ENCODE results near the gene MEIOC.
"Not testable (repeated sequence)": the region's sequence is repeated elsewhere in the genome, so short reads cannot be mapped to it uniquely, and the experiment has no call there.

The MEIOC gene

GRCh38 chr17:44655983-44656710 lies at the start of gene MEIOC:
TSS of gene MEIOC (plus strand) at chr17:44656468. CDS start at chr17:44656614, 146 bp downstream.
- peak; percentile 81 to 93 for DNase-seq (ENCODE audit: low spot score in 2 of 2)
- Histone ChIP-seq H3K4me1 (peaks cover 3% of the 10 kb centered on the region; the same call in 1 of the 2 replicates), H3K36me3 (replicated peaks) (no peaks in the 10 kb centered on the region), H3K4me3 (peak within 1 kb of the TSS; percentile 51), H3K9me3 (no peaks in the 10 kb centered on the region), H3K27me3 (ENCODE audit: low read depth) (0 out of 2 replicates have a peak, but pooled peaks cover 1% of the 10 kb centered on the region)
- in situ Hi-C loops (cut with MboI; ENCODE audit: low sequenced_read_pairs): no loop called here

- no peaks in the 10 kb centered on the region for H3K9me3 ChIP-seq
- no peaks in the 10 kb centered on the region for H3K4me1 ChIP-seq
- no peaks in the 10 kb centered on the region for H3K36me3 ChIP-seq (replicated peaks)
- H3K27me3 ChIP-seq (ENCODE audit: low read depth): no peaks in the 10 kb centered on the region
- no peak overlapping the region for H3K4me3 ChIP-seq
- in situ Hi-C loops (cut with MboI; ENCODE audit: low sequenced_read_pairs): no loop called here
- DNase-seq (ENCODE audit: low spot score in 2 of 2): no peak
Observed at GRCh38 chr17:44606658-44607057, 49.6 kb upstream of the MEIOC start.

- Histone ChIP-seq H3K4me3 (no peak overlapping the region), H3K36me3 (replicated peaks) (no peaks in the 10 kb centered on the region), H3K4me1 (no peaks in the 10 kb centered on the region), H3K9me3 (no peaks in the 10 kb centered on the region), H3K27me3 (ENCODE audit: low read depth) (no peaks in the 10 kb centered on the region)
- in situ Hi-C loops (cut with MboI; ENCODE audit: low sequenced_read_pairs): no loop called here
- no peak for DNase-seq (ENCODE audit: low spot score in 2 of 2)
Observed at GRCh38 chr17:44607836-44608690, 48.2 kb upstream of the MEIOC start.

- Histone ChIP-seq H3K4me1 (no peaks in the 10 kb centered on the region), H3K36me3 (replicated peaks) (no peaks in the 10 kb centered on the region), H3K4me3 (no peak overlapping the region), H3K27me3 (ENCODE audit: low read depth) (no peaks in the 10 kb centered on the region), H3K9me3 (no peaks in the 10 kb centered on the region)
- DNase-seq (ENCODE audit: low spot score in 2 of 2): no peak
- in situ Hi-C loops (cut with MboI; ENCODE audit: low sequenced_read_pairs): no loop called here
Observed at GRCh38 chr17:44608727-44609435, 47.4 kb upstream of the MEIOC start.

- Histone ChIP-seq H3K4me3 (no peak overlapping the region), H3K27me3 (ENCODE audit: low read depth) (peaks cover 2% of the 10 kb centered on the region; the same call in 1 of the 2 replicates), H3K4me1 (no peaks in the 10 kb centered on the region), H3K36me3 (replicated peaks) (no peaks in the 10 kb centered on the region), H3K9me3 (no peaks in the 10 kb centered on the region)
- in situ Hi-C loops (cut with MboI; ENCODE audit: low sequenced_read_pairs): no loop called here
- no peak for DNase-seq (ENCODE audit: low spot score in 2 of 2)
Observed at GRCh38 chr17:44610331-44610730, 45.9 kb upstream of the MEIOC start.

GRCh38 chr17:44610871-44611270 lies 45.4 kb upstream of the MEIOC start:
- H3K4me1 ChIP-seq: no peaks in the 10 kb centered on the region
- H3K27me3 ChIP-seq (ENCODE audit: low read depth): peaks cover 2% of the 10 kb centered on the region; the same call in 1 of the 2 replicates
- H3K9me3 ChIP-seq: no peaks in the 10 kb centered on the region
- in situ Hi-C loops (cut with MboI; ENCODE audit: low sequenced_read_pairs): no loop called here
- H3K36me3 ChIP-seq (replicated peaks): no peaks in the 10 kb centered on the region
- no peak overlapping the region for H3K4me3 ChIP-seq
- no peak for DNase-seq (ENCODE audit: low spot score in 2 of 2)

GRCh38 chr17:44614862-44615261 lies 41.4 kb upstream of the MEIOC start:
- Histone ChIP-seq H3K4me3 (no peak overlapping the region), H3K36me3 (replicated peaks) (no peaks in the 10 kb centered on the region), H3K9me3 (no peaks in the 10 kb centered on the region), H3K4me1 (no peaks in the 10 kb centered on the region), H3K27me3 (ENCODE audit: low read depth) (peaks cover 2% of the 10 kb centered on the region; the same call in 1 of the 2 replicates)
- no peak for DNase-seq (ENCODE audit: low spot score in 2 of 2)
- in situ Hi-C loops (cut with MboI; ENCODE audit: low sequenced_read_pairs): no loop called here

GRCh38 chr17:44618652-44619051 lies 37.6 kb upstream of the MEIOC start:
- H3K36me3 ChIP-seq (replicated peaks); H3K27me3 ChIP-seq (ENCODE audit: low read depth); H3K4me1 ChIP-seq; in situ Hi-C loops (cut with MboI; ENCODE audit: low sequenced_read_pairs); H3K4me3 ChIP-seq; H3K9me3 ChIP-seq; DNase-seq (ENCODE audit: low spot score in 2 of 2): not testable (repeated sequence)

GRCh38 chr17:44623070-44623725 lies 33.1 kb upstream of the MEIOC start:
- no peaks in the 10 kb centered on the region for H3K27me3 ChIP-seq (ENCODE audit: low read depth)
- H3K36me3 ChIP-seq (replicated peaks): no peaks in the 10 kb centered on the region
- H3K9me3 ChIP-seq: no peaks in the 10 kb centered on the region
- H3K4me3 ChIP-seq: no peak overlapping the region
- no peak for DNase-seq (ENCODE audit: low spot score in 2 of 2)
- in situ Hi-C loops (cut with MboI; ENCODE audit: low sequenced_read_pairs): no loop called here
- H3K4me1 ChIP-seq: peaks cover 2% of the 10 kb centered on the region; the same call in 1 of the 2 replicates

GRCh38 chr17:44627513-44628242 lies 28.6 kb upstream of the MEIOC start:
- in situ Hi-C loops (cut with MboI; ENCODE audit: low sequenced_read_pairs): no loop called here
- DNase-seq (ENCODE audit: low spot score in 2 of 2): no peak
- Histone ChIP-seq H3K36me3 (replicated peaks) (no peaks in the 10 kb centered on the region), H3K9me3 (no peaks in the 10 kb centered on the region), H3K27me3 (ENCODE audit: low read depth) (no peaks in the 10 kb centered on the region), H3K4me1 (peaks cover 2% of the 10 kb centered on the region; the same call in 1 of the 2 replicates), H3K4me3 (no peak overlapping the region)

GRCh38 chr17:44628243-44629188 lies 27.8 kb upstream of the MEIOC start:
- Histone ChIP-seq H3K4me3 (no peak overlapping the region), H3K4me1 (peaks cover 2% of the 10 kb centered on the region; the same call in 1 of the 2 replicates), H3K36me3 (replicated peaks) (no peaks in the 10 kb centered on the region), H3K27me3 (ENCODE audit: low read depth) (no peaks in the 10 kb centered on the region), H3K9me3 (no peaks in the 10 kb centered on the region)
- in situ Hi-C loops (cut with MboI; ENCODE audit: low sequenced_read_pairs): no loop called here
- DNase-seq (ENCODE audit: low spot score in 2 of 2): no peak

- DNase-seq (ENCODE audit: low spot score in 2 of 2): no peak
- in situ Hi-C loops (cut with MboI; ENCODE audit: low sequenced_read_pairs): no loop called here
- Histone ChIP-seq H3K9me3 (no peaks in the 10 kb centered on the region), H3K4me1 (peaks cover 5% of the 10 kb centered on the region), H3K4me3 (no peak overlapping the region), H3K36me3 (replicated peaks) (no peaks in the 10 kb centered on the region), H3K27me3 (ENCODE audit: low read depth) (no peaks in the 10 kb centered on the region)
Observed at GRCh38 chr17:44629314-44629713, 27.0 kb upstream of the MEIOC start.

All from HAP-1 (cell line).